Heart right ventricle (tissue), 16 donors: ENCODE measurements around the gene GSTO1. TPM values are rescaled to one million over a fixed set of nuclear protein-coding genes. Genes with fewer than 3 reads are reported as not detected.

Source experiments
- ATAC-seq, 8 donors: fragments of 200-7000 bp; cut with Tn5 transposase; one replicate each; pipeline ENCODE4 v1.9.1; 2020; ENCODE audit warnings: mild to moderate bottlenecking in 8 of 8, moderate library complexity in 8 of 8, moderate number of reproducible peaks in 1 of 8
- DNase-seq, 2 donors: peaks; one replicate each; pipeline ENCODE4 v3.0.0-alpha.2; 2020
- H3K27ac ChIP-seq, 10 donors: fragments of 200-600 bp; sonication (generic) in 2 of 10; one replicate each; pipeline versions ENCODE4 v1.5.0 to v1.8.0; 2020 to 2022; ENCODE audit warnings: mild to moderate bottlenecking in 3 of 10
- H3K27me3 ChIP-seq, 7 donors: fragments of 200-600 bp; one replicate each; pipeline ENCODE4 v1.8.0; 2021 to 2022; ENCODE audit warnings: mild to moderate bottlenecking in 2 of 7
- H3K36me3 ChIP-seq, 9 donors: fragments of 200-600 bp; sonication (generic) in 1 of 9; one replicate each; pipeline versions ENCODE4 v1.5.0 to v1.8.0; 2020 to 2022; ENCODE audit warnings: mild to moderate bottlenecking in 2 of 9
- H3K4me1 ChIP-seq, 9 donors: fragments of 200-600 bp; sonication (generic) in 1 of 9; one replicate each; pipeline versions ENCODE4 v1.5.0 to v1.8.0; 2020 to 2022; ENCODE audit warnings: mild to moderate bottlenecking in 4 of 9
- H3K4me3 ChIP-seq, 10 donors: fragments of 200-600 bp; sonication (generic) in 2 of 10; one replicate each; pipeline versions ENCODE4 v1.5.0 to v1.8.0; 2020 to 2022; ENCODE audit warnings: mild to moderate bottlenecking in 7 of 10, moderate library complexity in 2 of 10
- H3K9me3 ChIP-seq, 11 donors: fragments of 200-600 bp in 10 of 11; sonication (generic) in 2 of 11; one replicate each; pipeline versions ENCODE4 v1.5.0 to v1.8.0; 2013 to 2022; ENCODE audit warnings: mild to moderate bottlenecking in 2 of 11, control low read depth in 1 of 11, moderate library complexity in 1 of 11
- CTCF ChIP-seq, 9 donors: fragments of 200-600 bp; sonication (generic) in 2 of 9; IDR thresholded peaks; one replicate each; pipeline versions ENCODE4 v1.5.0 to v1.8.0; 2021 to 2022; ENCODE audit warnings: antibody characterized with exemption in 9 of 9, mild to moderate bottlenecking in 5 of 9, moderate library complexity in 1 of 9
- WGBS, 2 donors: extraction: QIAGEN DNeasy Blood & Tissue Kit; methylation state at CpG; one replicate each; pipeline ENCODE4 v1.1.7; 2013; ENCODE audit warnings: inconsistent platforms in 1 of 2; 5-methylcytosine and 5-hydroxymethylcytosine counted together
- intact Hi-C, 10 donors: fragments of 100-400 bp; cut with DNase I; formaldehyde crosslinking; loops; one replicate each; pipeline versions ENCODE4 v1.11.1 to v1.14.2; 2022
- polyA plus RNA-seq, 2 donors: library from polyadenylated mRNA; stranded (reverse); fragments of 200-250 nt; gene quantifications; one replicate each; pipeline ENCODE4 v1.2.3, GENCODE V29; 2013
- total RNA-seq, 10 donors: library from RNA; stranded (reverse); fragmentation: NEBNext Ultra II Directional in 3 of 10; extraction: Animal tissue kit (Norgen Biotek cat#: 25700) in 3 of 10; gene quantifications; one replicate each; pipeline versions ENCODE4 v1.2.1 to v1.2.4, GENCODE V29; 2021 to 2023
- donor health status: Arrhythmogenic right ventricular cardiomyopathy.
- donor health status: ischemic (EF 13 %, LVEDD 7.1; RV severe dilation, severe dysfunction).
- donor health status: healthy with polysubstance abuse.
- donor health status: DM: no; HTN: yes; CAD: no.
- donor health status: DM: no; HTN: no; CAD: no.
- donor health status: ischemic (EF 25% LVEDD 6.9; RV normal size, moderate dysfunction).
- donor health status: ischemic (EF 25% LVEDD 5.7; RV mildly dilated, moderate dysfunction).
- donor health status: healthy.
- donor health status: DM: yes; HTN: yes; CAD: no.
- donor health status: Ischemic cardiomyopathy.
- donor health status: ischemic (EF 35%, LVEDD 5.7; RV mildly dilated, moderate dysfunction).
- donor health status: nonischemic (EF 11% LVEDD 7.7; RV severe dilation, severe dysfunction).
- donor health status: DM: yes; HTN: yes; CAD: no.
- donor health status: PGD.
- donor health status: ischemic (EF 29% LVEDD 5.4; RV normal size, mild dysfunction).
- donor health status: nonischemic (EF 23%, LVEDD 6.1; RV moderate dilation, normal function).

The GSTO1 gene
- total and polyA plus RNA-seq, 12 donors: 161 to 570 (median 226) TPM

DNA sequence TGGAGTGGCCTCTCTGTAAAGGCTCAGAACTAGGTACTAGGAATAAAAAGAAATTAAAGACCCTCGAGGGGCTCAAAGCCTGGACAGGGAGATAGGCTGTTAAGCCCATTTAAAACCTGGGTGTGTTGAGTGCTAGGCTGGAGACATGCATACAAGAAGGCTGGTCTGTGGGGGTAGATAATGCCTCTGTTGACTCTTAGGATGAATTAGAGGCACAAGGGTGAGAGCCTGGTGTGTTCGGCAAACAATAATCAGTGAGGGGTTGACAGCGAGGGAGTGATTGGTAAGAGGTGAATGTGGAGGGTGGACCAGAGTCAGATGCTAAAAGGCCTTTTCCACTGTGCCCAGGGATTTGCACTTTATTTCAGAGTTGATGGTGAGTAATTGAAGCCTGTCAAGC lies 27.0 kb downstream of the GSTO1 start:
- Histone ChIP-seq H3K36me3 (no peaks in the 10 kb centered on the region), H3K27me3 (peaks cover 0 to 6% (median 0%) of the 10 kb centered on the region in 7 donors), H3K4me3 (no peak overlapping the region), H3K27ac (no peak overlapping the region), H3K9me3 (no peaks in the 10 kb centered on the region), H3K4me1 (no peaks in the 10 kb centered on the region)
- WGBS, 2 donors: 71 to 77% methylated on average over 3 of the region's 3 CpGs
- intact Hi-C loops: loop anchor here in 1 of 10 donors (5.0 kb wide), 1 partner anchor 241 kb away; no protein-coding TSS in a partner anchor
- ATAC-seq (no peak), DNase-seq (no peak)
- no peak for TF ChIP-seq CTCF (IDR thresholded peaks at IDR 0.05)

GRCh38 chr10:104284846-104285245 lies 30.2 kb downstream of the GSTO1 start:
- DNase-seq (no peak), ATAC-seq (no peak)
- Histone ChIP-seq H3K27ac (no peak overlapping the region), H3K9me3 (no peaks in the 10 kb centered on the region), H3K27me3 (peaks cover 0 to 6% (median 0%) of the 10 kb centered on the region in 7 donors), H3K4me1 (no peaks in the 10 kb centered on the region), H3K4me3 (no peak overlapping the region), H3K36me3 (no peaks in the 10 kb centered on the region)
- intact Hi-C loops: loop anchor here in 1 of 10 donors (5.0 kb wide), 1 partner anchor 237 kb away; no protein-coding TSS in a partner anchor
- TF ChIP-seq CTCF (IDR thresholded peaks at IDR 0.05): no peak
- 89 to 93% methylated on average over 7 of the region's 7 CpGs for WGBS, 2 donors

DNA sequence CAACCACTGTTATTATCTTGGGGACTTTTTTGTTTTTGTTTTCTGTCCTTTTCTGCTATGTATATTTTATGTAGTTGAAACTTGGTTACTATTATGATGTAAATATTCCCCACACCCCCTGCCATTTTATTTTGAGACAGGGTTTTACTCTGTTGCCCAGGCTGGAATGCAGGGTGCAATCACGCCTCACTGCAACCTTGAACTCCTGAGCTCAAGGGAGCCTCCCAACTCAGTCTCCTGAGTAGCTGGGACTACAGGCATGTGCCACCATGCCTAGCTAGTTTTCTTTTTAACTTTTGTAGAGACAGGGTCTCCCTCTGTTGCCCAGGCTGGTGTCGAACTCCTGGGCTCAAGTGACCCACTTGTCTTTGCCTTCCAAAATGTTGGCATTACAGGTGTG lies 32.2 kb downstream of the GSTO1 start:
- intact Hi-C loops: no loop called here
- Histone ChIP-seq H3K4me1 (peaks cover 0 to 11% (median 5%) of the 10 kb centered on the region in 9 donors), H3K9me3 (no peaks in the 10 kb centered on the region), H3K27me3 (peaks cover 0 to 6% (median 0%) of the 10 kb centered on the region in 7 donors), H3K36me3 (no peaks in the 10 kb centered on the region), H3K4me3 (no peak overlapping the region), H3K27ac (no peak overlapping the region)
- TF ChIP-seq CTCF (IDR thresholded peaks at IDR 0.05): no peak
- no peak for ATAC-seq
- DNase-seq: no peak
- 89 to 92% methylated on average over 2 of the region's 2 CpGs for WGBS, 2 donors

GRCh38 chr10:104288355-104288754 lies 33.7 kb downstream of the GSTO1 start:
- WGBS, 2 donors: 67 to 70% methylated on average over 1 of the region's 1 CpG
- no peaks in the 10 kb centered on the region for H3K36me3 ChIP-seq

More at GRCh38 chr10:104288355-104288754, 33.7 kb downstream of the GSTO1 start:
- Histone ChIP-seq H3K9me3 (no peaks in the 10 kb centered on the region), H3K4me3 (no peak overlapping the region), H3K4me1 (peaks cover 0 to 23% (median 9%) of the 10 kb centered on the region in 9 donors), H3K27me3 (peaks cover 0 to 6% (median 0%) of the 10 kb centered on the region in 7 donors), H3K27ac (no peak overlapping the region)
- intact Hi-C loops: no loop called here
- no peak for DNase-seq
- TF ChIP-seq CTCF (IDR thresholded peaks at IDR 0.05): no peak
- ATAC-seq: no peak
